Activated CD4-positive, alpha-beta memory T cell treated with anti-CD3 and anti-CD28 coated beads, Interleukin-2, amount 10 ng/mL, durations not matched to agents 7 days and 5 days (primary cell): ENCODE data around the gene STX8. TPM values are rescaled to one million over a fixed set of nuclear protein-coding genes. Genes with fewer than 3 reads are reported as not detected.

Experiments used
- CTCF ChIA-PET: fragments of 350-600 bp; sonication (Branson Sonifier 250); formaldehyde crosslinking; loops from one replicate; lab custom pipeline; 2021; ENCODE audit warnings: antibody characterized with exemption, inconsistent platforms; lab: Charles Lee
- POLR2A ChIA-PET: fragments of 350-600 bp; sonication (Branson Sonifier 250); formaldehyde crosslinking; loops from one replicate; lab custom pipeline; 2021; ENCODE audit warnings: antibody characterized with exemption; lab: Charles Lee
- DNase-seq: peaks from one replicate; pipeline ENCODE4 v3.0.0-alpha.2; 2020
- H3K27ac Mint-ChIP-seq: one replicate; pipeline ENCODE4 v1.8.0; 2021; ENCODE audit warnings: mild to moderate bottlenecking, mixed read lengths
- H3K27me3 Mint-ChIP-seq: one replicate; pipeline ENCODE4 v1.8.0; 2021; ENCODE audit warnings: mixed read lengths
- H3K36me3 Mint-ChIP-seq: one replicate; pipeline ENCODE4 v1.8.0; 2021; ENCODE audit warnings: low read depth, mixed read lengths
- H3K4me1 Mint-ChIP-seq: one replicate; pipeline ENCODE4 v1.8.0; 2021; ENCODE audit warnings: mixed read lengths
- H3K4me3 Mint-ChIP-seq: one replicate; pipeline ENCODE4 v1.8.0; 2021; ENCODE audit warnings: mild to moderate bottlenecking, mixed read lengths
- H3K9me3 Mint-ChIP-seq: one replicate; pipeline ENCODE4 v1.8.0; 2021; ENCODE audit warnings: mixed read lengths
- total RNA-seq, 2 experiments: library from RNA; stranded (reverse); gene quantifications; one replicate each; pipeline ENCODE4 v1.2.3, GENCODE V29; 2021

Gene STX8
- total RNA-seq, 2 experiments from 2014 or later, result 76.6 to 76.7 TPM

DNA sequence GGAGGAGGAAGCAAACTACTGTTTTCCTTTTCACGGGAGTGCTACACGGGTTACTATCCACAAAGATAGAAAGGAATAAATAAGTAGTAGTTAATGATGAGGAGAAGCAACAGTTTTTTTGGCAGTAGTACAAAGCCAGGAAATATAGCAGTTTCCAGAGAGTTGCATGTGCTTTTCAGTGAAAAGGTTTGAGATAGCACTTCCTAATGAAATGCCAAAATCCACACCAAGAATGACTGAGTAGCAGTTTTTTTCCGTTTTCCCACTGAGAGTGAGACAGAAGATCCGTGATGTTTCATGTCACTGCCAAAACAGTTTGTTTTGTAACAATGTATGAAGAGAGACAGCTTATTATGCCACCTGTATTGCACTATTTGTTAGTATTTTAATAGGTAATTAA, 129.1 kb downstream of the STX8 start:
- no peaks in the 10 kb centered on the region for H3K9me3 Mint-ChIP-seq
- no peak for DNase-seq
- ChIA-PET CTCF (no interaction called here), POLR2A (no interaction called here)
- H3K4me1 Mint-ChIP-seq, result no peaks in the 10 kb centered on the region
- no peaks in the 10 kb centered on the region for H3K36me3 Mint-ChIP-seq
- no peaks in the 10 kb centered on the region for H3K27me3 Mint-ChIP-seq
- no peak overlapping the region for H3K4me3 Mint-ChIP-seq
- H3K27ac Mint-ChIP-seq, result no peak overlapping the region

DNA sequence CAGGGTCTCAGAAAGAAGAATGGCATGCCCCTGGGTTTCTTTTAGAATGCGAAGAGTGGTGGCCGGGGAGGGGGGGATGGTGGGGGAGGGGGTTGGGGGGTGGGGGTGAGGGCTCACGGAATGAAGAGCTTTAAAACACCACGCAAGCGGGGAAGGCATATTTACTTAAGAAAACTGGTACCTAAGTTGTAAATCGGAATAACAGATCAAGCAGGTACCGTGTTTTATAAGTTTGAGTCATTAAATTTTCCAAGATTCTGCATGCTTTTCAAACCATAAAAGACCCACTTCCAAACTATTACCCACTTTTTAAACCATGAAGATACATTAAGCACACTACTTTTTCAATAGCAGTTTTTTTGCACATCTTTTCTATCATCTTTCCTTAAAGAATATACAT, 130.2 kb downstream of the STX8 start:
- CTCF ChIA-PET, result no interaction called here
- no peak overlapping the region for H3K27ac Mint-ChIP-seq
- H3K36me3 Mint-ChIP-seq, result peaks cover 2% of the 10 kb centered on the region
- no peaks in the 10 kb centered on the region for H3K9me3 Mint-ChIP-seq
- H3K4me3 Mint-ChIP-seq, result no peak overlapping the region
- DNase-seq, result no peak
- H3K27me3 Mint-ChIP-seq, result no peaks in the 10 kb centered on the region
- no peaks in the 10 kb centered on the region for H3K4me1 Mint-ChIP-seq
- POLR2A ChIA-PET, result no interaction called here

DNA sequence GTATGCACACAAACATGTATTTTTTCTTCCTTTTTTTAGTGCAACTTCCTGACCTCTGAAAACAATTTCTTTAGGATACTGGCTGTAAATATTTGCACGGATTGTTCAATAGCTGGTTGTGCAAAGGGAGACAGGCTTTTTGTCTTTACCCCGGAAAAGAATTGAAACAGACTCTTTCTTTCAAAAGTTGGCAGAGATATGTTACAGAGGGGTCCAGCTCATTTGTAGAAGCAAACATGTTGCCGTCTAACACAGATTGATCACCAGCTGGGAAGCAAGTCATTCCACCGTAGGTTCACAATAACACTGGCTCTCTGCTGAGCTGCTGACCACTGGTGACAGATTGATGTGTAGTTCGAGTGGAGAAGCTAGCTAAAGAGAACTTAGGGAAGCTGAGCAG, 130.9 kb downstream of the STX8 start:
- Mint-ChIP-seq H3K4me3 (no peak overlapping the region), H3K9me3 (no peaks in the 10 kb centered on the region), H3K27me3 (no peaks in the 10 kb centered on the region), H3K27ac (no peak overlapping the region), H3K36me3 (peaks cover 2% of the 10 kb centered on the region), H3K4me1 (no peaks in the 10 kb centered on the region)
- ChIA-PET CTCF (no interaction called here), POLR2A (no interaction called here)
- no peak for DNase-seq

DNA sequence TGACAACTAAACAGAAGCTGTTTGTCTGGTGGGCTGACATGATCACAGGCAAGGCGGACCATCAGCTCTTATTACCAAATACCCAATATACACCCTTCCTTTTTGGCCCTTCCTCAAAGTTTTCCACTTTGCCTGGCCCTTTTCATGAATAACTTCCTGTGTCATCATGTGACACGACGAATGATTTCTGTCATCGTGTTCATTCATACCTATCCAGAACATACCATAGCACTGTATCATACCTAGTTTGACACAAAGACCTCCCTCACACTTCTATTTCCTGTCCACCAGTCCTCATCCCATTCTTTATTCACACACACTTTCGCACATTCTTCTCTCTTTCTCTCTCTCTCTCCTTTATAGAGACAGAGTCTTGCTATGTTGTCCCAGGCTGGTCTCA, 131.8 kb downstream of the STX8 start:
- ChIA-PET CTCF (no interaction called here), POLR2A (no interaction called here)
- H3K27ac Mint-ChIP-seq, result no peak overlapping the region
- H3K4me1 Mint-ChIP-seq, result no peaks in the 10 kb centered on the region
- no peak overlapping the region for H3K4me3 Mint-ChIP-seq
- peaks cover 2% of the 10 kb centered on the region for H3K36me3 Mint-ChIP-seq
- H3K27me3 Mint-ChIP-seq, result no peaks in the 10 kb centered on the region
- no peaks in the 10 kb centered on the region for H3K9me3 Mint-ChIP-seq
- DNase-seq, result no peak

DNA sequence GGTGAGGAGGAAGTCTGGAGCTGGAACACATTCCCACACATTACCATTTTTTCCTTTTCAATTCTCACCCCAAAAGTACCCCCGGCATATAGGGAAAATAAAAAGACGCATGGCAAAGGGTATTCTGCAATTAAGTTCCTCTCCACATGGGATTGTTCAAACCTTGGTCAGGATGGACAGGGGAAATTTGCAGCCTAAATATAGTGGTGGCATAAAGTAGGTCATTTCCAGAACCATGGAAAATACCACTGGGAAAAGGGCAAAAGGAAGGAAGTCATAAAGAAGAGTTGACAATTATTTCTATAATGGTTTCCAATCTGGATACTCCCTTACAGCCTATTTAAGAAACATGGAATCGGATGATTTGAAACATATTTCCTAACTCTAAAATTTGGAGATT, 135.8 kb downstream of the STX8 start:
- ChIA-PET POLR2A (no interaction called here), CTCF (no interaction called here)
- Mint-ChIP-seq H3K27me3 (no peaks in the 10 kb centered on the region), H3K4me1 (no peaks in the 10 kb centered on the region), H3K4me3 (no peak overlapping the region), H3K36me3 (peaks cover 2% of the 10 kb centered on the region), H3K27ac (no peak overlapping the region), H3K9me3 (no peaks in the 10 kb centered on the region)
- DNase-seq, result no peak

DNA sequence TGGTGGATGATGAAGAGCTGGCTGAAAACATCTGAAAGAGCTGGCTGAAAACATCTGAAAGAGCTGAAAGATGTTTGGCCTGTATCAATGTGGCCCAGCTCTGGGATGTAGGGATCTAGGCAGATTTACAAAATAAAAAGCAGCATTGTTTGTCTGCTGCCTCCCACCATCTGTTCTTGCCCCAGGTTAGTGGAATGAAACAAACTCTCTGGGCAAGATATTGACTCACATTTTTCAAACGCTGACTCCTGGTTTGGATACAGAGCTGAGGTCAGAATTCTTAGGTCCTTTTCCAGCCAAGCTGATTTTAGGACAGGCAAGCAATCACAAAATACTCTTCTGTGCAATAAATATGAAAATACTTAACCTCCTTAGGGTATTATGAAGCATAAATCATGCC, 139.0 kb downstream of the STX8 start:
- no peak overlapping the region for H3K27ac Mint-ChIP-seq
- no peak overlapping the region for H3K4me3 Mint-ChIP-seq
- ChIA-PET POLR2A (no interaction called here), CTCF (no interaction called here)
- peaks cover 20% of the 10 kb centered on the region for H3K4me1 Mint-ChIP-seq
- H3K9me3 Mint-ChIP-seq, result no peaks in the 10 kb centered on the region
- H3K36me3 Mint-ChIP-seq, result peaks cover 6% of the 10 kb centered on the region
- DNase-seq, result no peak
- H3K27me3 Mint-ChIP-seq, result no peaks in the 10 kb centered on the region

DNA sequence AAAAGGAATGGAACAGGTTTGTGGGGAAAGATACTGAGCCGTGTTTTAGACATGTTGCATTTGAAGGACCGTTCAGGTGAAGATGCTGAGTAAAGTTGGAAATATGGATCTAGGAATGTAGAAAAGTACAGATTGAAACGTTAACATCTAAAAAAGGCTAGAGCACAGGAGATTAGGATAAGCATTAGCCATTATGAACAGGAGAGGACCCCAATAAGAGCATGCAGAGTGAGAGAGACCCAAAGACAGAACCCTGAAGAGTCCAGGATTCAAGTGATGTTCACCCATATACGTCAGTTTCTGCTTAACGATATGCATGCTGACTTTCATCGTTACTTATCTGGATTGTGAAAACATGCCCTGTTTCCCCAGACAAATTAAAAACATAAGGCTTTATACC, 140.5 kb downstream of the STX8 start:
- peaks cover 20% of the 10 kb centered on the region for H3K4me1 Mint-ChIP-seq
- H3K9me3 Mint-ChIP-seq, result no peaks in the 10 kb centered on the region
- ChIA-PET CTCF (no interaction called here), POLR2A (no interaction called here)
- H3K27me3 Mint-ChIP-seq, result no peaks in the 10 kb centered on the region
- H3K27ac Mint-ChIP-seq, result no peak overlapping the region
- no peak for DNase-seq
- H3K36me3 Mint-ChIP-seq, result peaks cover 4% of the 10 kb centered on the region
- H3K4me3 Mint-ChIP-seq, result no peak overlapping the region

DNA sequence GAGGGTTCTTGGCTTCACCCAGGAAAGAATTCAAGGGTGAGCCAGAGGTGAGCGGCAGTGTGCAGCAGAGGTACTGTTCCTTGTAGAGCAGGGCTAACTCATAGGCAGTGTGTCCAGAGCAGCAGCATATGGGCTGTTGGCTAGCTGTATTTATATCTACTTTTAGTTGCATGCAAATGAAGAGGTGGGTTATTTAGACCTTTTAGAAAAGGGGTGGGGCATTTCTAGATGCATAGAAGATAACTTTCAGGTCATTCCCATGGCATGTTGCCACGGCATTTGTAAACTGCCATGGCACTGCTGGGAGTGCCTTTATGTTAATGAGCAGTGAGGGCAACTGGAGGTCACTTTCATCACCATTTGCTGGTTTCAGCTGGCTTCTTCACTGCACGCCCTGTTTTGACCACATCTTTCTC, 141.0 kb downstream of the STX8 start:
- H3K27ac Mint-ChIP-seq, result no peak overlapping the region
- DNase-seq, result no peak
- H3K4me3 Mint-ChIP-seq, result no peak overlapping the region
- CTCF ChIA-PET, result no interaction called here
- H3K27me3 Mint-ChIP-seq, result no peaks in the 10 kb centered on the region
- peaks cover 4% of the 10 kb centered on the region for H3K36me3 Mint-ChIP-seq
- H3K4me1 Mint-ChIP-seq, result peaks cover 20% of the 10 kb centered on the region
- POLR2A ChIA-PET, result no interaction called here
- H3K9me3 Mint-ChIP-seq, result no peaks in the 10 kb centered on the region

DNA sequence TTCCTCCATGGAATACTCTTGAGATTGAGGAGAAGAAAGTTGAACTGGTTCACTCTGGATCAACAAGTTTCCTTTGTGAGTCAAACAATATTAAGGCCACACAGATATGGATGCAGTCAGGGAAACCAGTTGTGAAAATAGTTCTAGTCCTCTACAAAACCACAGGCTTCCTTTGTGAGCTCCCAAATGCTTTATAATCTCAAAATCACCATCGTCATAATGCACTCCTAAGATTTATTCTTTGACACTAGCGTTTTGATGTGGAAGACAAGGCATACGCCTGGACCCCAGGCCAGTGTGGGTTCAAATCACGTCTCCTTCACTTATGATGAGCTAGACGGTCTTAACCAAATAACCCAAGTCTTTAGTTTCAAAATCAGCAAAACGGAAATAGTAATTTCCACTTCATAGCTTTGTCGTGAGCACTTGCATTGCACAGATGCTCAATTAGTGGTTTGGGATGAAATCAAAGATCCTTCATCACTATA, 142.6 kb downstream of the STX8 start:
- ChIA-PET POLR2A (interaction anchor here (1.8 kb wide), 1 partner anchor 37 kb away, joined by 9 read pairs; no protein-coding TSS in a partner anchor), CTCF (interaction anchor here (0.5 to 1.1 kb wide), 4 partner anchors 36 to 676 kb away, joined by 3 read pairs; no protein-coding TSS in a partner anchor)
- Mint-ChIP-seq H3K27ac (no peak overlapping the region), H3K36me3 (peaks cover 4% of the 10 kb centered on the region), H3K9me3 (no peaks in the 10 kb centered on the region), H3K27me3 (no peaks in the 10 kb centered on the region), H3K4me1 (peaks cover 20% of the 10 kb centered on the region), H3K4me3 (no peak overlapping the region)
- DNase-seq, result no peak

GRCh38 chr17:9432134-9432885, 143.3 kb downstream of the STX8 start:
- no peak for DNase-seq
- no peak overlapping the region for H3K4me3 Mint-ChIP-seq
- peaks cover 20% of the 10 kb centered on the region for H3K4me1 Mint-ChIP-seq
- ChIA-PET POLR2A (interaction anchor here (1.8 kb wide), 1 partner anchor 38 kb away, joined by 9 read pairs; no protein-coding TSS in a partner anchor), CTCF (interaction anchor here (0.5 to 1.1 kb wide), 3 partner anchors 38 to 675 kb away, joined by 3 read pairs; no protein-coding TSS in a partner anchor)
- no peaks in the 10 kb centered on the region for H3K27me3 Mint-ChIP-seq
- H3K9me3 Mint-ChIP-seq, result no peaks in the 10 kb centered on the region
- peaks cover 4% of the 10 kb centered on the region for H3K36me3 Mint-ChIP-seq
- no peak overlapping the region for H3K27ac Mint-ChIP-seq

DNA sequence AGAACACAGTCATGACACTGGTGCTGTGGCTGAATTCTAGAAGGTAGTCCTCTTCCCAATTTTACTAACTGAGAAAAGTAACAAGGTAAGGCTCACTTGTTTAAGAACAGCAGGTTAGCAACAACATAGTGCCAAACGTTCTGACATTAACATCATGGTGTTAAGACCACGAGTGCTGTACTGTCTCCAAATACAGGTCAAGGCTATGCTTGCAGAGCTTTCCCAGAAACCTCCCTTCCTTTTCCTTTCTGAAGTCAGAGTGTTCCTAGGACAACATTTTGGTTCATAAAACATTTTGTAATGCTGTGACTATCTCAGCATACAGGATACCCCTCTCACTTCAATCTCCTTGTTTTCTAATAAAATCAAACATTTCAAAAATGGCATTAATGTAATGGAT, 144.0 kb downstream of the STX8 start:
- no peaks in the 10 kb centered on the region for H3K9me3 Mint-ChIP-seq
- peaks cover 4% of the 10 kb centered on the region for H3K36me3 Mint-ChIP-seq
- H3K27me3 Mint-ChIP-seq, result no peaks in the 10 kb centered on the region
- H3K4me1 Mint-ChIP-seq, result peaks cover 20% of the 10 kb centered on the region
- no peak overlapping the region for H3K27ac Mint-ChIP-seq
- DNase-seq, result no peak
- CTCF ChIA-PET, result no interaction called here
- POLR2A ChIA-PET, result no interaction called here
- H3K4me3 Mint-ChIP-seq, result no peak overlapping the region

- H3K4me1 Mint-ChIP-seq, result peaks cover 7% of the 10 kb centered on the region
- H3K9me3 Mint-ChIP-seq, result no peaks in the 10 kb centered on the region
- DNase-seq, result no peak
- POLR2A ChIA-PET, result no interaction called here
- H3K27ac Mint-ChIP-seq, result no peak overlapping the region
- H3K36me3 Mint-ChIP-seq, result no peaks in the 10 kb centered on the region
- CTCF ChIA-PET, result no interaction called here
- H3K27me3 Mint-ChIP-seq, result no peaks in the 10 kb centered on the region
- H3K4me3 Mint-ChIP-seq, result no peak overlapping the region
These were observed 147.9 kb downstream of the STX8 start for GRCh38 chr17:9427465-9428315.

DNA sequence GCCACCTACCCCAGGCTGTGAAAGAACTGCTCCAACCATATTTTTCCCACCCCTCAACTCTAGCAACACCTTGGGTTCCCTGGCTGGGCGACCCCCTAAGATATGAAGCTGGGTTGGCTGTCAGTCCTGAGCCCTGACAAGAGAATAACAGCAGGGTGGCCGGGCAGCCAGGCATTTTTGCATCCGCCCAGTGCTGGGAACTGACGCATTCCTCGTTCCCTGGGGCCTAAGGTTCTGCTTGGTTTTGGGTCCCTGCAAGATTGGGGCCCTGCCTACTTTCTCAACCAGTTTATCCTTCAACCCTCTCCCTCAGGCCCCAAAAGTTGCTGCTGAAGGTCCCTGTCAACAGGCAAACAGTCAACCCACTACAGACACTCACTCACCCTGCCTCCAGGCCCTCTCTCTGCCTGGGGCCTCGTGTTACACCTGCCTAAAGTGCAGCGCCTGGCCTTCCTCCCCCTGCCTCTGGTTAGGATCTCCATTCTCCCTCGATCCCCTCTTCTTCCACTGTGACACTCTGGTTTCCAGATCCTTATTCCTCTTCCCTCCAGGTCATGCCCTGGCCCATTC, 151.5 kb downstream of the STX8 start:
- Mint-ChIP-seq H3K4me3 (no peak overlapping the region), H3K36me3 (no peaks in the 10 kb centered on the region), H3K27me3 (no peaks in the 10 kb centered on the region), H3K9me3 (no peaks in the 10 kb centered on the region), H3K4me1 (no peaks in the 10 kb centered on the region), H3K27ac (no peak overlapping the region)
- DNase-seq, result no peak
- POLR2A ChIA-PET, result no interaction called here
- CTCF ChIA-PET, result no interaction called here
